ENCODE data around the gene EYS. TPM values are rescaled to one million over a fixed set of nuclear protein-coding genes. Genes with fewer than 3 reads are reported as not detected.

EYS gene
- total and polyA plus RNA-seq, 2 of the 13 experiments (the other 11 are each of a cell fraction or from before 2014, with no cell fraction given) = 0.04 to 0.07 TPM

DNA sequence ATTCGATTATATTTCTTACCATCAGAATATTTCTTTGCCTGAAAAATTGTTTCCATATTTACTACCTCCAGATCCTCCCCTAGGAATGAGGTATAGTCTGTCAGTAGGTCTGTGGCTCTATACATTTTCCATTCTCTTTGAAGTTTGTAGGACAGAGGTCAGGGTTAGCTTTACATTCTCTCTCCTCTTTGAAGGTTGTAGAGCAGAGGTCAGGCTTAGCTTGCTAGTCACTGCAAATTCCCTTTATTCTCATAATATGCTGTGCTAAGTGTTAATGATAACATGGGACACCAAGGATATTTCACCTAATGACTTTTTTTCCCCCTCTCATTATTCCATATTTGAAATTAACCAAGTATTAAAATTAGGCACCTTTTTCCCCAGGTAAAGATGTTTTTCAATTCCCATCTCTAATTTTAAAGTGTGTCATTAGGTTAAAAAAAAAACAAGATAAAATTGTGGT lies 1660.2 kb downstream of the EYS start (continued):
- TF ChIP-seq, protein P1, sequence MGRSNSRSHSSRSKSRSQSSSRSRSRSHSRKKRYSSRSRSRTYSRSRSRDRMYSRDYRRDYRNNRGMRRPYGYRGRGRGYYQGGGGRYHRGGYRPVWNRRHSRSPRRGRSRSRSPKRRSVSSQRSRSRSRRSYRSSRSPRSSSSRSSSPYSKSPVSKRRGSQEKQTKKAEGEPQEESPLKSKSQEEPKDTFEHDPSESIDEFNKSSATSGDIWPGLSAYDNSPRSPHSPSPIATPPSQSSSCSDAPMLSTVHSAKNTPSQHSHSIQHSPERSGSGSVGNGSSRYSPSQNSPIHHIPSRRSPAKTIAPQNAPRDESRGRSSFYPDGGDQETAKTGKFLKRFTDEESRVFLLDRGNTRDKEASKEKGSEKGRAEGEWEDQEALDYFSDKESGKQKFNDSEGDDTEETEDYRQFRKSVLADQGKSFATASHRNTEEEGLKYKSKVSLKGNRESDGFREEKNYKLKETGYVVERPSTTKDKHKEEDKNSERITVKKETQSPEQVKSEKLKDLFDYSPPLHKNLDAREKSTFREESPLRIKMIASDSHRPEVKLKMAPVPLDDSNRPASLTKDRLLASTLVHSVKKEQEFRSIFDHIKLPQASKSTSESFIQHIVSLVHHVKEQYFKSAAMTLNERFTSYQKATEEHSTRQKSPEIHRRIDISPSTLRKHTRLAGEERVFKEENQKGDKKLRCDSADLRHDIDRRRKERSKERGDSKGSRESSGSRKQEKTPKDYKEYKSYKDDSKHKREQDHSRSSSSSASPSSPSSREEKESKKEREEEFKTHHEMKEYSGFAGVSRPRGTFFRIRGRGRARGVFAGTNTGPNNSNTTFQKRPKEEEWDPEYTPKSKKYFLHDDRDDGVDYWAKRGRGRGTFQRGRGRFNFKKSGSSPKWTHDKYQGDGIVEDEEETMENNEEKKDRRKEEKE (IDR thresholded peaks at IDR 0.05) = no peak
- TF ChIP-seq ZFP90 (CRISPR knock-in tag; IDR thresholded peaks at IDR 0.05; ENCODE audit: borderline replicate concordance) (0 out of 2 replicates have a peak, but pooled peaks have one; percentile 36), POLR2AphosphoS5 (IDR thresholded peaks at IDR 0.05; ENCODE audit: low read depth, low read length) (no peak), NR2C2 (CRISPR knock-in tag; IDR thresholded peaks at IDR 0.05; ENCODE audit: borderline replicate concordance) (peak; percentile 66; the same call in 1 of the 2 replicates), ZNF616 (CRISPR knock-in tag; IDR thresholded peaks at IDR 0.05; ENCODE audit: low read depth) (no peak), GATAD2A (CRISPR knock-in tag; IDR thresholded peaks at IDR 0.05) (peak; percentile 94), ZNF432 (CRISPR knock-in tag; IDR thresholded peaks at IDR 0.05; ENCODE audit: borderline replicate concordance) (no peak), ZEB1 (IDR thresholded peaks at IDR 0.05; ENCODE audit: insufficient replicate concordance, low read depth) (no peak), ESRRA (CRISPR knock-in tag; IDR thresholded peaks at IDR 0.05; ENCODE audit: low read depth) (peak; percentile 68), MIXL1 (CRISPR knock-in tag; IDR thresholded peaks at IDR 0.05) (peak; percentile 73; the same call in 1 of the 2 replicates), YY1 (IDR thresholded peaks at IDR 0.05; ENCODE audit: insufficient read depth, insufficient replicate concordance, low read depth, low read length) (no peak), DMAP1 (CRISPR knock-in tag; IDR thresholded peaks at IDR 0.05) (no peak), TCF12 (IDR thresholded peaks at IDR 0.05) (no peak), TCF12 (CRISPR knock-in tag; IDR thresholded peaks at IDR 0.05) (no peak), ZNF124 (CRISPR knock-in tag; IDR thresholded peaks at IDR 0.05) (0 out of 2 replicates have a peak, but pooled peaks have one; percentile 44), ZKSCAN8 (CRISPR knock-in tag; IDR thresholded peaks at IDR 0.05; ENCODE audit: borderline replicate concordance) (0 out of 2 replicates have a peak, but pooled peaks have one; percentile 14), HOXA3 (CRISPR knock-in tag; IDR thresholded peaks at IDR 0.05) (peak; percentile 58), NCOA1 (CRISPR knock-in tag; IDR thresholded peaks at IDR 0.05) (no peak), ZBTB42 (CRISPR knock-in tag; IDR thresholded peaks at IDR 0.05) (no peak), IRF2 (CRISPR knock-in tag; IDR thresholded peaks at IDR 0.05) (peak; percentile 56; the same call in 1 of the 2 replicates), POGZ (CRISPR knock-in tag; IDR thresholded peaks at IDR 0.05) (peak; percentile 95), MXI1 (IDR thresholded peaks at IDR 0.05; ENCODE audit: borderline replicate concordance, low read depth, low read length) (0 out of 3 replicates have a peak, but pooled peaks have one; percentile 25), HNRNPH1 (optimal IDR thresholded peaks at IDR 0.05; ENCODE audit: low read depth, low read length) (no peak), STAT5B (CRISPR knock-in tag; IDR thresholded peaks at IDR 0.05) (no peak), ZNF839 (CRISPR knock-in tag; IDR thresholded peaks at IDR 0.05; ENCODE audit: borderline replicate concordance) (no peak)
- TF ChIP-seq, protein P2, sequence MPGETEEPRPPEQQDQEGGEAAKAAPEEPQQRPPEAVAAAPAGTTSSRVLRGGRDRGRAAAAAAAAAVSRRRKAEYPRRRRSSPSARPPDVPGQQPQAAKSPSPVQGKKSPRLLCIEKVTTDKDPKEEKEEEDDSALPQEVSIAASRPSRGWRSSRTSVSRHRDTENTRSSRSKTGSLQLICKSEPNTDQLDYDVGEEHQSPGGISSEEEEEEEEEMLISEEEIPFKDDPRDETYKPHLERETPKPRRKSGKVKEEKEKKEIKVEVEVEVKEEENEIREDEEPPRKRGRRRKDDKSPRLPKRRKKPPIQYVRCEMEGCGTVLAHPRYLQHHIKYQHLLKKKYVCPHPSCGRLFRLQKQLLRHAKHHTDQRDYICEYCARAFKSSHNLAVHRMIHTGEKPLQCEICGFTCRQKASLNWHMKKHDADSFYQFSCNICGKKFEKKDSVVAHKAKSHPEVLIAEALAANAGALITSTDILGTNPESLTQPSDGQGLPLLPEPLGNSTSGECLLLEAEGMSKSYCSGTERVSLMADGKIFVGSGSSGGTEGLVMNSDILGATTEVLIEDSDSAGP (CRISPR knock-in tag; IDR thresholded peaks at IDR 0.05; ENCODE audit: borderline replicate concordance) = no peak
- TF ChIP-seq, protein P3, sequence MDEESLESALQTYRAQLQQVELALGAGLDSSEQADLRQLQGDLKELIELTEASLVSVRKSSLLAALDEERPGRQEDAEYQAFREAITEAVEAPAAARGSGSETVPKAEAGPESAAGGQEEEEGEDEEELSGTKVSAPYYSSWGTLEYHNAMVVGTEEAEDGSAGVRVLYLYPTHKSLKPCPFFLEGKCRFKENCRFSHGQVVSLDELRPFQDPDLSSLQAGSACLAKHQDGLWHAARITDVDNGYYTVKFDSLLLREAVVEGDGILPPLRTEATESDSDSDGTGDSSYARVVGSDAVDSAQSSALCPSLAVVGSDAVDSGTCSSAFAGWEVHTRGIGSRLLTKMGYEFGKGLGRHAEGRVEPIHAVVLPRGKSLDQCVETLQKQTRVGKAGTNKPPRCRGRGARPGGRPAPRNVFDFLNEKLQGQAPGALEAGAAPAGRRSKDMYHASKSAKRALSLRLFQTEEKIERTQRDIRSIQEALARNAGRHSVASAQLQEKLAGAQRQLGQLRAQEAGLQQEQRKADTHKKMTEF (CRISPR knock-in tag; IDR thresholded peaks at IDR 0.05) = peak; percentile 74

All from HepG2 (cell line).